Calu3 (cell line): Measurements from ENCODE around the gene HYPK. TPM values are rescaled to one million over a fixed set of nuclear protein-coding genes. Genes with fewer than 3 reads are reported as not detected.

Source experiments
- BruUV-seq: library from RNA; stranded (reverse); fragments of 400-500 nt; replicated peaks from 2 replicates; lab custom pipeline; 2021; lab: Mats Ljungman, UMichigan
- CTCF ChIA-PET: fragments of 300-600 bp; sonication (Branson Sonifier 250); formaldehyde crosslinking; loops from one replicate; lab custom pipeline; 2022; ENCODE audit warnings: antibody characterized with exemption; lab: Charles Lee
- DNase-seq: peaks from one replicate; pipeline ENCODE4 v3.0.0; 2022
- H3K27ac Mint-ChIP-seq: one replicate; pipeline ENCODE4 v1.8.0; 2022; ENCODE audit warnings: mixed read lengths; ENCODE audit not compliant: unreplicated experiment
- H3K27me3 Mint-ChIP-seq: one replicate; pipeline ENCODE4 v1.8.0; 2022; ENCODE audit warnings: mixed read lengths; ENCODE audit not compliant: unreplicated experiment
- H3K36me3 Mint-ChIP-seq: one replicate; pipeline ENCODE4 v1.8.0; 2022; ENCODE audit warnings: mild to moderate bottlenecking, moderate library complexity, mixed read lengths; ENCODE audit not compliant: insufficient read depth, unreplicated experiment
- H3K4me1 Mint-ChIP-seq: one replicate; pipeline ENCODE4 v1.8.0; 2022; ENCODE audit warnings: mild to moderate bottlenecking, low read depth, mixed read lengths; ENCODE audit not compliant: unreplicated experiment
- H3K4me3 Mint-ChIP-seq: one replicate; pipeline ENCODE4 v1.8.0; 2022; ENCODE audit warnings: mild to moderate bottlenecking, low read depth, moderate library complexity, mixed read lengths; ENCODE audit not compliant: unreplicated experiment
- H3K9me3 Mint-ChIP-seq: one replicate; pipeline ENCODE4 v1.8.0; 2022; ENCODE audit warnings: low read depth, mixed read lengths; ENCODE audit not compliant: unreplicated experiment
- intact Hi-C: fragments of 100-400 bp; cut with micrococcal nuclease; formaldehyde crosslinking; loops from one replicate; pipeline ENCODE4 v1.10.0; 2022; ENCODE audit not compliant: unreplicated experiment
- microRNA-seq: library from miRNA; unstranded; fragments of <30 nt; microRNA quantifications from one replicate; pipeline ENCODE4 v1.2.0, GENCODE V29; 2022
- total RNA-seq: library from RNA; stranded (reverse); gene quantifications from 2 replicates; pipeline ENCODE4 v1.2.3, GENCODE V29; 2022
- TF ChIP-seq, protein P1 (sequence below): fragments of 200-600 bp; IDR thresholded peaks from one replicate; pipeline ENCODE4 v1.8.0; 2022; ENCODE audit warnings: antibody characterized with exemption; ENCODE audit not compliant: unreplicated experiment

The HYPK gene
- total RNA-seq, 1 experiment from 2014 or later: 17.4 TPM

- H3K9me3 Mint-ChIP-seq: no peaks in the 10 kb centered on the region
- no peak overlapping the region for H3K4me3 Mint-ChIP-seq
- no peaks in the 10 kb centered on the region for H3K27me3 Mint-ChIP-seq
- H3K36me3 Mint-ChIP-seq: peaks cover 4% of the 10 kb centered on the region
- no peaks in the 10 kb centered on the region for H3K4me1 Mint-ChIP-seq
- TF ChIP-seq, protein P1, sequence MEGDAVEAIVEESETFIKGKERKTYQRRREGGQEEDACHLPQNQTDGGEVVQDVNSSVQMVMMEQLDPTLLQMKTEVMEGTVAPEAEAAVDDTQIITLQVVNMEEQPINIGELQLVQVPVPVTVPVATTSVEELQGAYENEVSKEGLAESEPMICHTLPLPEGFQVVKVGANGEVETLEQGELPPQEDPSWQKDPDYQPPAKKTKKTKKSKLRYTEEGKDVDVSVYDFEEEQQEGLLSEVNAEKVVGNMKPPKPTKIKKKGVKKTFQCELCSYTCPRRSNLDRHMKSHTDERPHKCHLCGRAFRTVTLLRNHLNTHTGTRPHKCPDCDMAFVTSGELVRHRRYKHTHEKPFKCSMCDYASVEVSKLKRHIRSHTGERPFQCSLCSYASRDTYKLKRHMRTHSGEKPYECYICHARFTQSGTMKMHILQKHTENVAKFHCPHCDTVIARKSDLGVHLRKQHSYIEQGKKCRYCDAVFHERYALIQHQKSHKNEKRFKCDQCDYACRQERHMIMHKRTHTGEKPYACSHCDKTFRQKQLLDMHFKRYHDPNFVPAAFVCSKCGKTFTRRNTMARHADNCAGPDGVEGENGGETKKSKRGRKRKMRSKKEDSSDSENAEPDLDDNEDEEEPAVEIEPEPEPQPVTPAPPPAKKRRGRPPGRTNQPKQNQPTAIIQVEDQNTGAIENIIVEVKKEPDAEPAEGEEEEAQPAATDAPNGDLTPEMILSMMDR: no peak
- no peak for DNase-seq
- BruUV-seq: no TSS peak
- intact Hi-C loops: no loop called here
- H3K27ac Mint-ChIP-seq: no peak overlapping the region
- CTCF ChIA-PET: no interaction called here
Measured at GRCh38 chr15:43845421-43845820, 45.0 kb downstream of the HYPK start.

DNA sequence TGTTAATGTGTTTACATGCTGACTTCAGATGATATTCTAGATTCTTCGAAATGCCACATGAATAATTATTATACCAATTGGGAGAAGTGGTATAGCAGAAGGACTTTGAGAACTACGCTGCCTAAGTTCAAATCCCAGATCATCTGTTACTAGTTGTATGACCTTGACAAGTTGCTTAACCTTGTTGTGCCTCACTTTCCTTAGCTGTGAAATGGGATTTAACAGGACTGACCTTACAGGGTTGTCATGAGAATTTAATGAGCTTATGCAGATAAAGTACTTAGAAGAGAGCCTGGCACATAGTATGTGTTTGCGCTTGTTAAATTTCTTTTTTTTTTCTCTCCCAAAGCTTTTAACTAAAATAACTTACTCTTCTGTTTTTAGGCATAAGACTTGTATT is 50.9 kb downstream of the HYPK start:
- TF ChIP-seq, protein P1: no peak
- CTCF ChIA-PET: no interaction called here
- intact Hi-C loops: no loop called here
- Mint-ChIP-seq H3K4me1 (no peaks in the 10 kb centered on the region), H3K9me3 (no peaks in the 10 kb centered on the region), H3K27ac (no peak overlapping the region), H3K27me3 (no peaks in the 10 kb centered on the region), H3K36me3 (no peaks in the 10 kb centered on the region), H3K4me3 (no peak overlapping the region)
- no TSS peak for BruUV-seq
- no peak for DNase-seq

DNA sequence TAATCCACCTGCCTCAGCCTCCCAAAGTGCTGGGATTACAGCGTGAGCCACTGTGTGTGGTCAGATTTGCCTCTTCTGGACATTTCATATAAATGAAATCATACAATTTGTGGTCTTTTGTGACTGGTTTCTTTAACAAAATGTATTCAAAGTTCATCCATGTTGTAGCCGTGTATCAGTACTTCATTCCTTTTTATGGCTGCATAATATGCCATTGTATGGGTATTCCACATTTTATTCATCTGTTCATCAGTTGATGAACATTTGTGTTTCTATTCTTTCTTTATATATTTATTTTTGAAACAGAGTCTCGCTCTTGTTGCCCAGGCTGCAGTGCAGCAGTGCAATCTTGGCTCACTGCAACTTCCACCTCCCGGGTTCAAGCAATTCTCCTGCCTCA is 52.2 kb downstream of the HYPK start:
- no peak overlapping the region for H3K4me3 Mint-ChIP-seq
- intact Hi-C loops: no loop called here
- no peak for DNase-seq
- no TSS peak for BruUV-seq
- H3K36me3 Mint-ChIP-seq: no peaks in the 10 kb centered on the region
- no peaks in the 10 kb centered on the region for H3K27me3 Mint-ChIP-seq
- TF ChIP-seq, protein P1: no peak
- CTCF ChIA-PET: no interaction called here
- no peaks in the 10 kb centered on the region for H3K9me3 Mint-ChIP-seq
- no peak overlapping the region for H3K27ac Mint-ChIP-seq
- H3K4me1 Mint-ChIP-seq: no peaks in the 10 kb centered on the region

Small RNA genes within 50 kb of the gene (microRNA-seq; reads per million reads assigned to microRNA genes)
- not detected for gene MIR1282

Other genes starting within 250 kb of the HYPK start
- 28.1 and 29.4 TPM in 2 replicates for gene PPIP5K1, start 210.4 kb upstream of the HYPK start, total RNA-seq
- gene CKMT1B, start 206.6 kb upstream of the HYPK start, total RNA-seq: 2.0 and 5.4 TPM in 2 replicates
- 0.57 and 1.1 TPM in 2 replicates for gene STRC, start 181.8 kb upstream of the HYPK start, total RNA-seq
- gene CATSPER2, start 151.8 kb upstream of the HYPK start, total RNA-seq: 2.1 and 4.0 TPM in 2 replicates
- 0.66 and 1.2 TPM in 2 replicates for gene CKMT1A, start 106.7 kb upstream of the HYPK start, total RNA-seq
- gene PDIA3, start 54.2 kb upstream of the HYPK start, total RNA-seq: 409 and 431 TPM in 2 replicates
- gene ELL3, start 23.6 kb upstream of the HYPK start, total RNA-seq: 1.3 and 2.0 TPM in 2 replicates
- gene SERF2, start 8.3 kb upstream of the HYPK start, total RNA-seq: 331 and 358 TPM in 2 replicates
- gene SERINC4, start 379 bp upstream of the HYPK start, total RNA-seq: 0.33 TPM in 1 of 2 replicates, not detected in the other
- gene MFAP1, start 24.1 kb downstream of the HYPK start, total RNA-seq: 15.8 and 16.4 TPM in 2 replicates
- 7.8 and 11.5 TPM in 2 replicates for gene WDR76, start 26.4 kb downstream of the HYPK start, total RNA-seq